VCaP (cell line): ENCODE data around the gene AHI1.

Experiments
- H3K27ac ChIP-seq: fragments of 450-650 bp; 2 replicates; pipeline ENCODE4 v1.5.1; 2017
- CTCF ChIP-seq: fragments of 450-650 bp; conservative IDR thresholded peaks from 2 replicates; pipeline ENCODE4 v1.5.1; 2017; ENCODE audit warnings: mild to moderate bottlenecking, moderate library complexity

The AHI1 gene

GRCh38 chr6:135475292-135475886 lies 22.2 kb downstream of the AHI1 start:
- H3K27ac ChIP-seq, result no peak overlapping the region
- no peak for TF ChIP-seq CTCF

- no peak for TF ChIP-seq CTCF
- no peak overlapping the region for H3K27ac ChIP-seq
Observed at GRCh38 chr6:135474362-135474761, 23.2 kb downstream of the AHI1 start.

GRCh38 chr6:135465903-135466302 lies 31.6 kb downstream of the AHI1 start:
- TF ChIP-seq CTCF, result no peak
- H3K27ac ChIP-seq, result no peak overlapping the region

GRCh38 chr6:135465307-135465706 lies 32.2 kb downstream of the AHI1 start:
- TF ChIP-seq CTCF, result no peak
- no peak overlapping the region for H3K27ac ChIP-seq

GRCh38 chr6:135464634-135465033 lies 32.9 kb downstream of the AHI1 start:
- TF ChIP-seq CTCF, result no peak
- no peak overlapping the region for H3K27ac ChIP-seq

GRCh38 chr6:135461208-135461607 lies 36.3 kb downstream of the AHI1 start:
- no peak overlapping the region for H3K27ac ChIP-seq
- TF ChIP-seq CTCF, result no peak

GRCh38 chr6:135458051-135458450 lies 39.5 kb downstream of the AHI1 start:
- no peak overlapping the region for H3K27ac ChIP-seq
- TF ChIP-seq CTCF, result no peak
